Ectodermal cell (in vitro differentiated cells): Measurements from ENCODE around the gene PARVA.

ENCODE experiments used
- H3K27ac ChIP-seq: 2 replicates; pipeline ENCODE4 v1.7.0; 2013; ENCODE audit warnings: mild to moderate bottlenecking, low read depth, low read length; ENCODE audit not compliant: insufficient read depth, poor library complexity, severe bottlenecking
- H3K27me3 ChIP-seq: 2 replicates; pipeline ENCODE4 v1.7.0; 2013; ENCODE audit warnings: mild to moderate bottlenecking, low read length; ENCODE audit not compliant: insufficient read depth, control insufficient read depth, poor library complexity, severe bottlenecking
- H3K36me3 ChIP-seq: one replicate; pipeline ENCODE4 v1.7.0; 2013; ENCODE audit warnings: low read length; ENCODE audit not compliant: control insufficient read depth, insufficient read depth
- H3K4me1 ChIP-seq: one replicate; pipeline ENCODE4 v1.7.0; 2013; ENCODE audit warnings: low read length; ENCODE audit not compliant: control insufficient read depth, insufficient read depth
- H3K4me3 ChIP-seq: 2 replicates; pipeline ENCODE4 v1.7.0; 2013; ENCODE audit warnings: low read depth, low read length, control low read depth; ENCODE audit not compliant: insufficient read depth
- H3K9me3 ChIP-seq: 2 replicates; pipeline ENCODE4 v1.7.0; 2013; ENCODE audit warnings: mild to moderate bottlenecking, low read length, moderate library complexity; ENCODE audit not compliant: control insufficient read depth
- WGBS, 2 experiments: methylation state at CpG; one replicate each; pipeline ENCODE4 v1.1.7; 2013; ENCODE audit warnings: missing lambda C conversion rate in 2 of 2; 5-methylcytosine and 5-hydroxymethylcytosine counted together

Gene PARVA

GRCh38 chr11:12441231-12441861, 64.0 kb downstream of the PARVA start:
- Histone ChIP-seq H3K36me3 (no peaks in the 10 kb centered on the region), H3K9me3 (no peaks in the 10 kb centered on the region), H3K27me3 (no peaks in the 10 kb centered on the region), H3K27ac (no peak overlapping the region), H3K4me1 (no peaks in the 10 kb centered on the region), H3K4me3 (no peak overlapping the region)
- 88 to 94% methylated on average over 6 to 7 of the region's 7 CpGs for WGBS, 2 experiments

- Histone ChIP-seq H3K36me3 (no peaks in the 10 kb centered on the region), H3K4me3 (no peak overlapping the region), H3K4me1 (no peaks in the 10 kb centered on the region), H3K27me3 (no peaks in the 10 kb centered on the region), H3K27ac (no peak overlapping the region), H3K9me3 (no peaks in the 10 kb centered on the region)
- 71 to 80% methylated on average over 2 of the region's 2 CpGs for WGBS, 2 experiments
These were observed 67.2 kb downstream of the PARVA start for GRCh38 chr11:12444601-12445000.

DNA sequence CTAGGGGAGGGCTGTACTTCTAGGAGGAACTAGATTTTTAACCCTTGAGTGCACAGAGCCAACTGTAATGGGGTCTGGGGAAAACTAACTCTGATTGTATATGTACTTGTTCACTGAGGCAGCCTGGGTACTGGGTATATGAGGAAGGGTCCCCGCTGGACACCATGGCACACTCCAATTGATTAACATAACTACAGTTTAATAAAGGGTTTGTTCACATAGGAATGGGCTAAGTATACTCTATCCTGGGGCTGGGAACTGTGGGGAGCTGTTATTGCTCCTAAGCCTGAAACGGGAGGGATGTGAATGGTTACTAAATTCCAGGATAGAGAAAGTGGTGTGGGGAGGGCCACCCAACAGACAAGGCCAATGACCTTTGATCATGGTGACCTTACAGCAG, 67.6 kb downstream of the PARVA start:
- Histone ChIP-seq H3K27me3 (no peaks in the 10 kb centered on the region), H3K36me3 (no peaks in the 10 kb centered on the region), H3K4me3 (no peak overlapping the region), H3K9me3 (no peaks in the 10 kb centered on the region), H3K4me1 (no peaks in the 10 kb centered on the region), H3K27ac (no peak overlapping the region)
- 81 to 90% methylated on average over 1 to 2 of the region's 2 CpGs for WGBS, 2 experiments

GRCh38 chr11:12446863-12447262, 69.5 kb downstream of the PARVA start:
- no peak overlapping the region for H3K27ac ChIP-seq
- no peak overlapping the region for H3K4me3 ChIP-seq
- no peaks in the 10 kb centered on the region for H3K36me3 ChIP-seq
- H3K27me3 ChIP-seq, result no peaks in the 10 kb centered on the region
- no peaks in the 10 kb centered on the region for H3K9me3 ChIP-seq
- no peaks in the 10 kb centered on the region for H3K4me1 ChIP-seq

- no peak overlapping the region for H3K27ac ChIP-seq
These were observed 71.0 kb downstream of the PARVA start for GRCh38 chr11:12448131-12448939.

GRCh38 chr11:12449961-12450715, 72.8 kb downstream of the PARVA start:
- peaks cover 16% of the 10 kb centered on the region for H3K4me1 ChIP-seq
- 90 to 99% methylated on average over 2 of the region's 3 CpGs for WGBS, 2 experiments
- no peak overlapping the region for H3K4me3 ChIP-seq
- no peak overlapping the region for H3K27ac ChIP-seq
- H3K9me3 ChIP-seq, result no peaks in the 10 kb centered on the region
- no peaks in the 10 kb centered on the region for H3K36me3 ChIP-seq
- no peaks in the 10 kb centered on the region for H3K27me3 ChIP-seq

More at GRCh38 chr11:12448131-12448939, 71.0 kb downstream of the PARVA start:
- Histone ChIP-seq H3K9me3 (no peaks in the 10 kb centered on the region), H3K36me3 (no peaks in the 10 kb centered on the region), H3K4me3 (no peak overlapping the region), H3K27me3 (no peaks in the 10 kb centered on the region), H3K4me1 (peaks cover 13% of the 10 kb centered on the region)
- 93 to 94% methylated on average over 9 of the region's 9 CpGs for WGBS, 2 experiments

GRCh38 chr11:12451179-12451814, 73.9 kb downstream of the PARVA start:
- no peaks in the 10 kb centered on the region for H3K9me3 ChIP-seq
- no peak overlapping the region for H3K27ac ChIP-seq
- no peaks in the 10 kb centered on the region for H3K36me3 ChIP-seq
- no peak overlapping the region for H3K4me3 ChIP-seq
- WGBS, 2 experiments, result 100% methylated on average over 2 of the region's 2 CpGs
- H3K27me3 ChIP-seq, result no peaks in the 10 kb centered on the region
- H3K4me1 ChIP-seq, result peaks cover 19% of the 10 kb centered on the region

GRCh38 chr11:12453243-12453642, 75.9 kb downstream of the PARVA start:
- H3K27me3 ChIP-seq, result no peaks in the 10 kb centered on the region
- no peak overlapping the region for H3K27ac ChIP-seq
- no peaks in the 10 kb centered on the region for H3K36me3 ChIP-seq
- no peak overlapping the region for H3K4me3 ChIP-seq
- no peaks in the 10 kb centered on the region for H3K9me3 ChIP-seq
- peaks cover 22% of the 10 kb centered on the region for H3K4me1 ChIP-seq
- 43 to 56% methylated on average over 2 of the region's 2 CpGs for WGBS, 2 experiments

DNA sequence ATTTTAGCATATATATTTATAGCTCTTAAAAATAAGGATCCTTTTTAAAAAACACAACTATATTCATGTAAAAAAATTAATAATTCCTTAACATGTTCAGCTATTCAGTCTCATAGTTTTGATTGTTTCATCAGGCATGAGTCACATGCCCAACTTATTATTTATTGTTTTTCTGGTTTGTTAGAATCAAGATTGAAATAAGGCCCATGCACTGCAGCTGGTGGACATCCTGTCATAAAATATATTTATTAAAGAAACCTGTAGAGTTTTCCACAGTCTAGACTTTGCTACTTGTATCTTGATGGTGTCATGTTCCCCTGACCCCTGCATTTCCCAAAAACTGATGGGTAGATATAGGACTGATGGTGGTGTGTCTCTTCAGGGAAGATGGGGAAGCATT, 77.4 kb downstream of the PARVA start:
- Histone ChIP-seq H3K36me3 (no peaks in the 10 kb centered on the region), H3K4me3 (no peak overlapping the region), H3K27me3 (no peaks in the 10 kb centered on the region), H3K27ac (no peak overlapping the region), H3K4me1 (peaks cover 24% of the 10 kb centered on the region), H3K9me3 (no peaks in the 10 kb centered on the region)

- Histone ChIP-seq H3K27ac (no peak overlapping the region), H3K27me3 (no peaks in the 10 kb centered on the region), H3K4me3 (no peak overlapping the region), H3K36me3 (no peaks in the 10 kb centered on the region), H3K9me3 (no peaks in the 10 kb centered on the region), H3K4me1 (peaks cover 28% of the 10 kb centered on the region)
- 96 to 97% methylated on average over 4 of the region's 4 CpGs for WGBS, 2 experiments
These were observed 78.6 kb downstream of the PARVA start for GRCh38 chr11:12455938-12456337.
